HepG2 (cell line): ENCODE results near the gene TXNRD2.

Experiments used
- CREB1 ChIP-seq, 2 experiments: fragments of 450-650 bp in 1 of 2; IDR thresholded peaks; 2 replicates each; pipeline ENCODE4 v1.6.1; 2016 to 2017; ENCODE audit warnings: control low read depth in 1 of 2, mild to moderate bottlenecking in 1 of 2, missing compliant biosample characterization in 1 of 2, missing genetic modification characterization in 1 of 2
- JUN ChIP-seq: sonication (generic); formaldehyde crosslinking; IDR thresholded peaks from 2 replicates; pipeline ENCODE4 v1.4.0; 2020; ENCODE audit warnings: mild to moderate bottlenecking, missing genetic modification reagents
- RFX1 ChIP-seq: fragments of 450-650 bp; IDR thresholded peaks from 2 replicates; pipeline ENCODE4 v1.6.1; 2017
- ZMAT3 ChIP-seq: sonication (generic); formaldehyde crosslinking; conservative IDR thresholded peaks from 2 replicates; pipeline ENCODE4 v1.7.0; 2021; ENCODE audit warnings: missing genetic modification reagents
- TF ChIP-seq, protein P1 (sequence below): sonication (generic); formaldehyde crosslinking; IDR thresholded peaks from 2 replicates; pipeline ENCODE4 v1.5.0; 2020; ENCODE audit warnings: mild to moderate bottlenecking, missing genetic modification reagents, moderate library complexity

DNA sequence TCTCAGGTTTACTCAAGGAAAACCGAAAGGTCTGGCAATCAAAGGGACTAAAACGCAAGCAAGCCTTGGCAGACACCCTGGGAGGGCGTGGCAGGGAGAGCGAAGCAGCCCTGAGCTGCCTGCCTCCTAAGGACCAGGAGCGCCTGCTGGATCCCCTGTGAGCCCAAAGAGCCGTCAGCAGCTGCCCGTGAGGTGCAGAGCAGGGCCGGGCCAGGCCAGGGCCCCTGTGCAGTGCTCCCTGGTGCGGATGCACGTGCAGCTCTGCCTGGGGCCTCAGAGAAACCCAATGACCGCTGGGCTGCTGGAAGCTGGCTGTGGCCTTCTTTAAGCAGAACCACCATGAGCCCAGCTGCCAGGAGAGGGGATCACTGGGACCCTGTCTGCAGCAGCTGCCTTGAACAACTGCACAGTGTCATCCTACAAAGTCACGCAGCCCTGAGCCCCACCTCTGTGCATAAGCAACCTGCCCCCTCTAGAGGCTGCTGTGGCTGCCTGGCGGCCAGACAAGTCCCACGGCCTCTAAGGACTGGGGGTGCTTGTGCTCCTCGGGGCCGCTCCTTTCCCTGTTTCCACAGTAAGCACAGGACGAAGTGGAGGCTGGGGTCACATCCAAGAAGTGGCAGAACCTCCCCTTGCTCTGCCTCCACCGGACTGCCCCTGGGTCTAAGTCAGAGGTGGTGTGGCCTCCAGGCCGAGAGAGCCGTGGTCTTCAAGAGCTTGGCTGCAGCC is 29.2 kb downstream of the TXNRD2 start:
- TF ChIP-seq, protein P1, sequence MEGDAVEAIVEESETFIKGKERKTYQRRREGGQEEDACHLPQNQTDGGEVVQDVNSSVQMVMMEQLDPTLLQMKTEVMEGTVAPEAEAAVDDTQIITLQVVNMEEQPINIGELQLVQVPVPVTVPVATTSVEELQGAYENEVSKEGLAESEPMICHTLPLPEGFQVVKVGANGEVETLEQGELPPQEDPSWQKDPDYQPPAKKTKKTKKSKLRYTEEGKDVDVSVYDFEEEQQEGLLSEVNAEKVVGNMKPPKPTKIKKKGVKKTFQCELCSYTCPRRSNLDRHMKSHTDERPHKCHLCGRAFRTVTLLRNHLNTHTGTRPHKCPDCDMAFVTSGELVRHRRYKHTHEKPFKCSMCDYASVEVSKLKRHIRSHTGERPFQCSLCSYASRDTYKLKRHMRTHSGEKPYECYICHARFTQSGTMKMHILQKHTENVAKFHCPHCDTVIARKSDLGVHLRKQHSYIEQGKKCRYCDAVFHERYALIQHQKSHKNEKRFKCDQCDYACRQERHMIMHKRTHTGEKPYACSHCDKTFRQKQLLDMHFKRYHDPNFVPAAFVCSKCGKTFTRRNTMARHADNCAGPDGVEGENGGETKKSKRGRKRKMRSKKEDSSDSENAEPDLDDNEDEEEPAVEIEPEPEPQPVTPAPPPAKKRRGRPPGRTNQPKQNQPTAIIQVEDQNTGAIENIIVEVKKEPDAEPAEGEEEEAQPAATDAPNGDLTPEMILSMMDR (CRISPR knock-in tag), result peak; percentile 34; the same call in 1 of the 2 replicates
- no peak for TF ChIP-seq JUN (CRISPR knock-in tag)
- TF ChIP-seq RFX1, result no peak
- no peak for TF ChIP-seq CREB1 (IDR thresholded peaks at IDR 0.05)
- TF ChIP-seq CREB1 (CRISPR knock-in tag; IDR thresholded peaks at IDR 0.05), result no peak
- TF ChIP-seq ZMAT3 (CRISPR knock-in tag), result no peak
